NCI-H187 treated with DMSO at 0.1 percent for 48 hours (cell line): Measurements from ENCODE around the gene LNP1.
"Not testable (repeated sequence)": the region's sequence is repeated elsewhere in the genome, so short reads cannot be mapped to it uniquely, and the experiment has no call there.

Source experiments
- DNase-seq: peaks from one replicate; lab custom pipeline; 2025; lab: John Stamatoyannopoulos, UW

Gene LNP1

GRCh38 chr3:100478521-100478920 lies 77.2 kb downstream of the LNP1 start:
- DNase-seq = not testable (repeated sequence)

GRCh38 chr3:100480081-100480480 lies 78.7 kb downstream of the LNP1 start:
- DNase-seq = no peak

GRCh38 chr3:100482176-100482575 lies 80.8 kb downstream of the LNP1 start:
- no peak for DNase-seq

DNA sequence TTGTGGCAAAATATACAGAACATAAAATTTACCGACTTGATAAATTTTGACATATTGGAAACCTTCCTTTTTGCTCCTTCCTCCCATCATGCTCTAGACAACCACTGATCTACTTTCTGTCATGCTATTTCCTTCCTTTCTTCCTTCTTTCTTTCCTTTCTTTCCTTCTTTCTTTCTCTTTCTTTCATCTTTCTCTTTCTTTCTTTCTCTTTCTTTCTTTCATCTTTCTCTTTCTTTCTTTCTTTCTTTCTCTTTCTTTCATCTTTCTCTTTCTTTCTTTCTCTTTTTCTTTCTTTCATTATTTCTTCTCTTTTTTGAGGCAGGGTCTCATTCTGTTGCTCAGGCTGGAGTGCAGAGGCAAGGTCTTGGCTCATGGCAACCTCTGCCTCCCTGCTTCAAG lies 82.2 kb downstream of the LNP1 start:
- no peak for DNase-seq

DNA sequence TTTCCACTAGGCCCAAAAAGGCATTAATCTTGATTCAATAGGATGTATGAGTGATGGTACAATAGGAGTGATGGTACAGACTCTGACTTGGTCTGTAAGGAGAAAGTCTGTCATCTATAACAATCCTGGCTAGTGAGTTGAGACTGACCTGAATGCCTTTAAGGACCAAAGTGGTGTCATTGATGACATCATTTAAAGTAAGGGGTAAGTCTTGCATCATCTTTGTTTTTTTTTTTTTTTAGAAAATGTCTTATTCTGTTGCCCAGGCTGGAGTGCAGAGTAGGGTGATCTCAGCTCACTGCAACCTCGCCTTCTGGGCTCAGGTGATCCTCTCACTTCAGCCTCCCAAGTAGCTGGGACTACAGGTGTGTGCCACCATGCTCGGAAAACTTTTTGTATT lies 85.5 kb downstream of the LNP1 start:
- no peak for DNase-seq

GRCh38 chr3:100489118-100489517 lies 87.8 kb downstream of the LNP1 start:
- no peak for DNase-seq

GRCh38 chr3:100492059-100493006 lies 91.0 kb downstream of the LNP1 start, which contains the start of gene TMEM45A:
Gene TMEM45A, plus strand, starts transcription at chr3:100492619. Its CDS starts 62,593 bp downstream, at chr3:100555212.
- DNase-seq = peak; percentile 31

DNA sequence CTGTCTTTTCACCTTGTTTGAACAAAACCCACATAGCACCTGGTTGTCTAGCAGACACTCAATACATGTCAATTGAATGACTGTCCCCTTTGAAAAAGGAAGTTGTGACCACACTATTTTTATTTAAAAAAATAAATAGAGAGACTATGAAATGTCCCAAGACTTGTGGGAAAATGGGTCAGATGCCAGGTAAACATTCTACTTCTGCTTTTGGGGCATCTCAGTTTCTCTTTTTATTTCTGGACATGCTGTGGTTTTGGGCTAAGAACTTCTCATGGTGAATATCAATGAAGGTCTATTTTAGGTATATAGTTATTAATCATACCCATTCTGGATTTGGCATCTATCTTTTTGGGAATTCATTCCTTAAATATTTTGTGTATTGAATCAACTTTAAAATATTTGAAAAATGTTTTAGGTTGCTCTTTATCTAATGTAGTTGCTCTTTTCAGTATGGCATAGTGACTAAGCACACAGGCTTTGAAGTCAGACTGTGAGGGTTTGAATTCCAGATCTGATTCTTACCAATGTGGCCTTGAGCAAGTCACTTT lies 95.4 kb downstream of the LNP1 start:
- no peak for DNase-seq

- no peak for DNase-seq
Observed at GRCh38 chr3:100499651-100500050, 98.3 kb downstream of the LNP1 start.

GRCh38 chr3:100500320-100500880 lies 99.1 kb downstream of the LNP1 start:
- no peak for DNase-seq

DNA sequence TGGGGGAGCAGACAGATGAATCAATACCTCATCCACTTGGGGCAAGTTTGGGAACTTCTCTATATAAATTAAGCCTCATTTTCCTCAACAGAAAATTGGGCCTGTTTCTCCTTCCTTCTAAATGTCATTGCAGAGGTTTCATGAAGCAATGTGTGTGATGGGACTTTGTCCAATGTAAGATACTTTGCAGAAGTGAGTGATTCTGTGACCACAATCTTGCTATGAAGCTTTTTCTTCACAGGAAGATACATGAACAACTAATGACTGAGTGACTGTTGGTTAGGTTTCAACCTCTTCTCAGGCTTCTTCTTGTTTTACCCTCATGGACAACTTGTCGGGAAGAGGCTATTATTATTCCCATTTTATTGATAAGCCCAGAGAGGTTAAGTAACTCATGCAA lies 102.1 kb downstream of the LNP1 start:
- no peak for DNase-seq
